Measurements from ENCODE around the gene CENPN.

- TF ChIP-seq POLR2A (IDR thresholded peaks at IDR 0.05; ENCODE audit: low read length) (no peak), GATA1 (IDR thresholded peaks at IDR 0.05; ENCODE audit: low read depth, low read length) (no peak)
These were observed 16.4 kb upstream of the CENPN start for GRCh38 chr16:80990577-80990976.
